GM18519 (cell line): ENCODE data around the gene CCDC6.

Source experiments
- ATAC-seq: cut with Tn5 transposase; IDR thresholded peaks from one replicate; pipeline ENCODE4 v1.9.1; 2021; ENCODE audit warnings: mild to moderate bottlenecking, moderate library complexity; ENCODE audit not compliant: unreplicated experiment, low FRiP score

The CCDC6 gene

GRCh38 chr10:59857049-59857448 is 49.3 kb downstream of the CCDC6 start:
- no peak for ATAC-seq

- no peak for ATAC-seq
Observed at GRCh38 chr10:59856104-59856503, 50.3 kb downstream of the CCDC6 start.

GRCh38 chr10:59854571-59854970 is 51.8 kb downstream of the CCDC6 start:
- no peak for ATAC-seq

GRCh38 chr10:59852670-59853069 is 53.7 kb downstream of the CCDC6 start:
- ATAC-seq: no peak

GRCh38 chr10:59851864-59852263 is 54.5 kb downstream of the CCDC6 start:
- ATAC-seq: no peak

- no peak for ATAC-seq
Observed at GRCh38 chr10:59847888-59848287, 58.5 kb downstream of the CCDC6 start.

- ATAC-seq: no peak
Observed at GRCh38 chr10:59847326-59847725, 59.0 kb downstream of the CCDC6 start.

GRCh38 chr10:59844436-59844835 is 61.9 kb downstream of the CCDC6 start:
- ATAC-seq: no peak

- no peak for ATAC-seq
Observed at GRCh38 chr10:59843748-59844147, 62.6 kb downstream of the CCDC6 start.

- no peak for ATAC-seq
Observed at GRCh38 chr10:59839576-59839975, 66.8 kb downstream of the CCDC6 start.

GRCh38 chr10:59838085-59838789 is 68.1 kb downstream of the CCDC6 start:
- ATAC-seq: no peak

- ATAC-seq: no peak
Observed at GRCh38 chr10:59833810-59834209, 72.5 kb downstream of the CCDC6 start.

GRCh38 chr10:59832506-59832905 is 73.8 kb downstream of the CCDC6 start:
- no peak for ATAC-seq

GRCh38 chr10:59831658-59832503 is 74.5 kb downstream of the CCDC6 start:
- ATAC-seq: no peak

GRCh38 chr10:59830601-59831259 is 75.6 kb downstream of the CCDC6 start:
- no peak for ATAC-seq

GRCh38 chr10:59829601-59830000 is 76.8 kb downstream of the CCDC6 start:
- peak; percentile 63 for ATAC-seq

GRCh38 chr10:59829024-59829423 is 77.3 kb downstream of the CCDC6 start:
- ATAC-seq: no peak

GRCh38 chr10:59825932-59826331 is 80.4 kb downstream of the CCDC6 start:
- ATAC-seq: no peak

GRCh38 chr10:59823751-59824150 is 82.6 kb downstream of the CCDC6 start:
- ATAC-seq: no peak

- ATAC-seq: no peak
Observed at GRCh38 chr10:59823111-59823510, 83.2 kb downstream of the CCDC6 start.

GRCh38 chr10:59820471-59820870 is 85.9 kb downstream of the CCDC6 start:
- ATAC-seq: no peak
